BE2C (cell line): Measurements from ENCODE around the gene EIF1AD.

Source experiments
- DNase-seq: peaks from one replicate; pipeline ENCODE4 v3.0.0-alpha.2; 2020
- H3K27me3 ChIP-seq: fragments of 250-450 bp; sonication (Bioruptor Pico); 2 replicates; pipeline ENCODE4 v1.5.1; 2020; ENCODE audit warnings: mild to moderate bottlenecking
- H3K36me3 ChIP-seq: fragments of 250-450 bp; sonication (Bioruptor Pico); 2 replicates; pipeline ENCODE4 v1.5.1; 2020; ENCODE audit warnings: mild to moderate bottlenecking
- H3K4me1 ChIP-seq: fragments of 250-450 bp; sonication (Bioruptor Pico); 2 replicates; pipeline ENCODE4 v1.5.1; 2020
- H3K4me3 ChIP-seq: 2 replicates; pipeline ENCODE4 v1.5.1; 2011; ENCODE audit warnings: low read depth, low read length
- H3K9me3 ChIP-seq: fragments of 250-450 bp; sonication (Bioruptor Pico); 2 replicates; pipeline ENCODE4 v1.5.1; 2020
- CTCF ChIP-seq: IDR thresholded peaks from 2 replicates; pipeline ENCODE4 v1.5.1; 2012; ENCODE audit warnings: mild to moderate bottlenecking, low read depth, low read length

The EIF1AD gene

GRCh38 chr11:66007201-66007634 lies 5.3 kb upstream of the EIF1AD start:
- Histone ChIP-seq H3K36me3 (peaks cover 20% of the 10 kb centered on the region), H3K27me3 (peaks cover 20% of the 10 kb centered on the region), H3K4me1 (no peaks in the 10 kb centered on the region; the same call in 1 of the 2 replicates), H3K4me3 (no peak overlapping the region), H3K9me3 (no peaks in the 10 kb centered on the region)
- TF ChIP-seq CTCF: no peak
- DNase-seq: no peak

- no peak for TF ChIP-seq CTCF
- no peak for DNase-seq
- Histone ChIP-seq H3K9me3 (no peaks in the 10 kb centered on the region), H3K27me3 (peaks cover 16% of the 10 kb centered on the region), H3K4me3 (no peak overlapping the region), H3K4me1 (no peaks in the 10 kb centered on the region; the same call in 1 of the 2 replicates), H3K36me3 (peaks cover 20% of the 10 kb centered on the region)
These were observed 4.9 kb upstream of the EIF1AD start for GRCh38 chr11:66006891-66007176.

GRCh38 chr11:66006134-66006890 lies 4.4 kb upstream of the EIF1AD start:
- no peak for TF ChIP-seq CTCF
- Histone ChIP-seq H3K9me3 (no peaks in the 10 kb centered on the region), H3K4me3 (no peak overlapping the region), H3K4me1 (no peaks in the 10 kb centered on the region; the same call in 1 of the 2 replicates), H3K27me3 (peaks cover 11% of the 10 kb centered on the region), H3K36me3 (peaks cover 20% of the 10 kb centered on the region)
- no peak for DNase-seq

GRCh38 chr11:66004186-66004585 lies 2.2 kb upstream of the EIF1AD start:
- Histone ChIP-seq H3K36me3 (peaks cover 33% of the 10 kb centered on the region), H3K4me1 (no peaks in the 10 kb centered on the region; the same call in 1 of the 2 replicates), H3K9me3 (no peaks in the 10 kb centered on the region), H3K4me3 (no peak overlapping the region), H3K27me3 (no peaks in the 10 kb centered on the region)
- no peak for DNase-seq
- TF ChIP-seq CTCF: no peak

- no peak for DNase-seq
- no peak for TF ChIP-seq CTCF
- Histone ChIP-seq H3K4me3 (peak overlapping the region; percentile 89), H3K9me3 (no peaks in the 10 kb centered on the region), H3K4me1 (no peaks in the 10 kb centered on the region; the same call in 1 of the 2 replicates), H3K36me3 (peaks cover 42% of the 10 kb centered on the region), H3K27me3 (no peaks in the 10 kb centered on the region)
These were observed 1.3 kb upstream of the EIF1AD start for GRCh38 chr11:66003291-66003690.

GRCh38 chr11:66002648-66003225 lies 780 bp upstream of the EIF1AD start:
- no peaks in the 10 kb centered on the region for H3K4me1 ChIP-seq
- H3K4me3 ChIP-seq: peak overlapping the region; percentile 89
- DNase-seq: no peak
- no peaks in the 10 kb centered on the region for H3K27me3 ChIP-seq
- peaks cover 48% of the 10 kb centered on the region for H3K36me3 ChIP-seq
- no peak for TF ChIP-seq CTCF
- H3K9me3 ChIP-seq: no peaks in the 10 kb centered on the region
